GM20000 (cell line): ENCODE results near the gene CLCF1.
"Not testable (repeated sequence)": the region's sequence is repeated elsewhere in the genome, so short reads cannot be mapped to it uniquely, and the experiment has no call there.

Experiments
- DNase-seq: peaks from one replicate; pipeline ENCODE4 v3.0.0; 2012; ENCODE audit warnings: low spot score
- CTCF ChIP-seq: IDR thresholded peaks from 2 replicates; pipeline ENCODE4 v1.5.1; 2012; ENCODE audit warnings: mild to moderate bottlenecking, control low read depth; ENCODE audit errors: extremely low read depth, missing control alignments

Gene CLCF1

GRCh38 chr11:67320011-67320410 lies 53.4 kb downstream of the CLCF1 start:
- no peak for TF ChIP-seq CTCF
- no peak for DNase-seq

- not testable (repeated sequence) for DNase-seq
Observed at GRCh38 chr11:67318876-67319275, 54.5 kb downstream of the CLCF1 start.

- no peak for DNase-seq
- TF ChIP-seq CTCF, result no peak
Observed at GRCh38 chr11:67317888-67318555, 55.4 kb downstream of the CLCF1 start.

GRCh38 chr11:67317205-67317887 lies 56.1 kb downstream of the CLCF1 start:
- peak; percentile 91 for TF ChIP-seq CTCF
- peak; percentile 100 for DNase-seq

- TF ChIP-seq CTCF, result no peak
Observed at GRCh38 chr11:67316882-67317204, 56.6 kb downstream of the CLCF1 start.

GRCh38 chr11:67315325-67315909 lies 58.0 kb downstream of the CLCF1 start:
- TF ChIP-seq CTCF, result no peak
- peak; percentile 7 for DNase-seq

More at GRCh38 chr11:67316882-67317204, 56.6 kb downstream of the CLCF1 start:
- no peak for DNase-seq

- no peak for TF ChIP-seq CTCF
- DNase-seq, result peak; percentile 2
Observed at GRCh38 chr11:67314218-67314617, 59.2 kb downstream of the CLCF1 start.
